ENCODE data around the gene EHMT2.
"Not testable (repeated sequence)": the region's sequence is repeated elsewhere in the genome, so short reads cannot be mapped to it uniquely, and the experiment has no call there.

The EHMT2 gene

DNA sequence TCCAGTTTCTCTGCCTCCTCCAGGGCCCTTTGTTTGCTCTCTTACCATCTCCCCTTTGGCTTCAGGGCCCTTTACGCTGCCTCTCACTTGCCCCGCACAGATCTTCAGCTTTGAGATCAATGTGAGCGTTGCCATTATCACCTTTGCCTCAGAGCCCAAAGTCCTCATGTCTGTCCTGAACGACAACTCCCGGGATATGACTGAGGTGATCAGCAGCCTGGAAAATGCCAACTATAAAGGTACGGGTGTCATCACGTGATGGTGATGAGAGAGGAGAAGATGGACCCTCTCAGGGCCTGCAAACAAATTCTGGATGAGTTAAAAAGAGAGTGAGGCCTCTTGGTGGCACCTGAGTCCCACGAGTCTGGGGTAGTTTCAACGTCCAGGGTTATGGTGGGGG lies 38.3 kb upstream of the EHMT2 start:
- no peak overlapping the region for H3K4me2 ChIP-seq (ENCODE audit: low read length)
- no peaks in the 10 kb centered on the region for H3K27me3 ChIP-seq (ENCODE audit: low read depth, low read length)
- H3K4me3 ChIP-seq (ENCODE audit: low read length) = no peak overlapping the region
- no peaks in the 10 kb centered on the region for H3K9me3 ChIP-seq (ENCODE audit: insufficient read depth, low read length)
- H3K9ac ChIP-seq (ENCODE audit: low read length) = no peak overlapping the region
- no peak overlapping the region for H2AFZ ChIP-seq (ENCODE audit: low read depth, low read length)
- no peaks in the 10 kb centered on the region for H4K20me1 ChIP-seq (ENCODE audit: insufficient read depth, low read length)
- no peaks in the 10 kb centered on the region for H3K4me1 ChIP-seq (ENCODE audit: low read length)
- no peak overlapping the region for H3K27ac ChIP-seq (ENCODE audit: low read length)
- TF ChIP-seq, protein P1, sequence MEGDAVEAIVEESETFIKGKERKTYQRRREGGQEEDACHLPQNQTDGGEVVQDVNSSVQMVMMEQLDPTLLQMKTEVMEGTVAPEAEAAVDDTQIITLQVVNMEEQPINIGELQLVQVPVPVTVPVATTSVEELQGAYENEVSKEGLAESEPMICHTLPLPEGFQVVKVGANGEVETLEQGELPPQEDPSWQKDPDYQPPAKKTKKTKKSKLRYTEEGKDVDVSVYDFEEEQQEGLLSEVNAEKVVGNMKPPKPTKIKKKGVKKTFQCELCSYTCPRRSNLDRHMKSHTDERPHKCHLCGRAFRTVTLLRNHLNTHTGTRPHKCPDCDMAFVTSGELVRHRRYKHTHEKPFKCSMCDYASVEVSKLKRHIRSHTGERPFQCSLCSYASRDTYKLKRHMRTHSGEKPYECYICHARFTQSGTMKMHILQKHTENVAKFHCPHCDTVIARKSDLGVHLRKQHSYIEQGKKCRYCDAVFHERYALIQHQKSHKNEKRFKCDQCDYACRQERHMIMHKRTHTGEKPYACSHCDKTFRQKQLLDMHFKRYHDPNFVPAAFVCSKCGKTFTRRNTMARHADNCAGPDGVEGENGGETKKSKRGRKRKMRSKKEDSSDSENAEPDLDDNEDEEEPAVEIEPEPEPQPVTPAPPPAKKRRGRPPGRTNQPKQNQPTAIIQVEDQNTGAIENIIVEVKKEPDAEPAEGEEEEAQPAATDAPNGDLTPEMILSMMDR (IDR thresholded peaks at IDR 0.05; ENCODE audit: low read depth, low read length) = no peak
- no peak for TF ChIP-seq EZH2phosphoT487 (IDR thresholded peaks at IDR 0.05; ENCODE audit: low read depth)
- H3K79me2 ChIP-seq (ENCODE audit: low read length) = no peaks in the 10 kb centered on the region
- H3K36me3 ChIP-seq (replicated peaks; ENCODE audit: low read depth, low read length) = no peaks in the 10 kb centered on the region

DNA sequence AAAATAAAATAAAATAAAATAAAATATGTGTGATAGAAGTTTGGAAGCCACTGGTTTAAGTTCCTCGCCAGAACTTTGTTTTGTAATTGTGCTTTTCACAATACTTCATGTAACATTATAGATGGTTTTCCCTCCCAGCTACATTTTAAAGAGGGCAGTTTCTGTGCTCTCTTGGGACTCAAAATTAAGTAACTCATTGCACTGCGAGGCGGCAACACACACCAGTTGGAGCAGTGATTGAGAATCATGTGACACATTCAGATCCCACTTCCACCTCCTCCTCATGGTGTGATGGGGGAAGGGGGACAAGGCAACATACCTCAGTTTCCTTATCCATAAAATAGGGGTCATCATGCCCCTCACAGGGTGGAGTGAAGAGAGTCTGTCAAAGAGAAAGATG lies 37.5 kb upstream of the EHMT2 start:
- Histone ChIP-seq H3K27me3 (ENCODE audit: low read depth, low read length) (no peaks in the 10 kb centered on the region), H3K36me3 (replicated peaks; ENCODE audit: low read depth, low read length) (no peaks in the 10 kb centered on the region), H3K4me3 (ENCODE audit: low read length) (no peak overlapping the region), H3K4me2 (ENCODE audit: low read length) (no peak overlapping the region), H3K9me3 (ENCODE audit: insufficient read depth, low read length) (no peaks in the 10 kb centered on the region), H4K20me1 (ENCODE audit: insufficient read depth, low read length) (no peaks in the 10 kb centered on the region), H3K9ac (ENCODE audit: low read length) (no peak overlapping the region), H3K4me1 (ENCODE audit: low read length) (no peaks in the 10 kb centered on the region), H3K27ac (ENCODE audit: low read length) (no peak overlapping the region), H3K79me2 (ENCODE audit: low read length) (no peaks in the 10 kb centered on the region), H2AFZ (ENCODE audit: low read depth, low read length) (no peak overlapping the region)
- TF ChIP-seq, protein P1 (IDR thresholded peaks at IDR 0.05; ENCODE audit: low read depth, low read length) = no peak
- TF ChIP-seq EZH2phosphoT487 (IDR thresholded peaks at IDR 0.05; ENCODE audit: low read depth) = no peak

DNA sequence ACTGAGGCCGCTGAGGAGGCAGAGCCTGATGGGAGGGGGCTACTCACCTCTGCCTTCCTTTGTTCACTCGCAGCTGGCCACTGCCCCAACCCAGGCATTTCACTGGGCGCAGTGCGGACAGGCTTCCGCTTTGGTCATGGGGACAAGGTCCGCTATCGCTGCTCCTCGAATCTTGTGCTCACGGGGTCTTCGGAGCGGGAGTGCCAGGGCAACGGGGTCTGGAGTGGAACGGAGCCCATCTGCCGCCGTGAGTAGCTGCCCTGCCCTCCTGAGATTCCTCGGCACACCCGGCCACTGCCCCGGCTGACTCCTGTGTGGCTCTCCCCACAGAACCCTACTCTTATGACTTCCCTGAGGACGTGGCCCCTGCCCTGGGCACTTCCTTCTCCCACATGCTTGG lies 36.0 kb upstream of the EHMT2 start:
- no peaks in the 10 kb centered on the region for H3K4me1 ChIP-seq (ENCODE audit: low read length)
- TF ChIP-seq, protein P1 (IDR thresholded peaks at IDR 0.05; ENCODE audit: low read depth, low read length) = no peak
- no peak for TF ChIP-seq EZH2phosphoT487 (IDR thresholded peaks at IDR 0.05; ENCODE audit: low read depth)
- no peak overlapping the region for H3K27ac ChIP-seq (ENCODE audit: low read length)
- no peak overlapping the region for H2AFZ ChIP-seq (ENCODE audit: low read depth, low read length)
- no peak overlapping the region for H3K4me2 ChIP-seq (ENCODE audit: low read length)
- H3K79me2 ChIP-seq (ENCODE audit: low read length) = no peaks in the 10 kb centered on the region
- no peaks in the 10 kb centered on the region for H3K27me3 ChIP-seq (ENCODE audit: low read depth, low read length)
- no peak overlapping the region for H3K4me3 ChIP-seq (ENCODE audit: low read length)
- no peaks in the 10 kb centered on the region for H4K20me1 ChIP-seq (ENCODE audit: insufficient read depth, low read length)
- H3K9ac ChIP-seq (ENCODE audit: low read length) = no peak overlapping the region
- H3K9me3 ChIP-seq (ENCODE audit: insufficient read depth, low read length) = no peaks in the 10 kb centered on the region
- no peaks in the 10 kb centered on the region for H3K36me3 ChIP-seq (replicated peaks; ENCODE audit: low read depth, low read length)

DNA sequence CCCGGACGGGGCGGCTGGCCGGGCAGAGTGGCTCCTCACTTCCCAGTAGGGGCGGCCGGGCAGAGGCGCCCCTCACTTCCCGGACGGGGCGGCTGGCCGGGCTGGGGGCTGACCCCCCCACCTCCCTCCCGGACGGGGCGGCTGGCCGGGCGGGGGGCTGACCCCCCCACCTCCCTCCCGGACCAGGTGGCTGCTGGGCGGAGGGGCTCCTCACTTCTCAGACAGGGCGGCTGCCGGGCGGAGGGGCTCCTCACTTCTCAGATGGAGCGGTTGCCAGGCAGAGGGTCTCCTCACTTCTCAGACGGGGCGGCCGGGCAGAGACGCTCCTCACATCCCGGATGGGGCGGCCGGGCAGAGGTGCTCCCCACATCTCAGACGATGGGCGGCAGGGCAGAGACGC lies 34.6 kb upstream of the EHMT2 start:
- not testable (repeated sequence) for H3K4me3 ChIP-seq (ENCODE audit: low read length); H3K27me3 ChIP-seq (ENCODE audit: low read depth, low read length)

DNA sequence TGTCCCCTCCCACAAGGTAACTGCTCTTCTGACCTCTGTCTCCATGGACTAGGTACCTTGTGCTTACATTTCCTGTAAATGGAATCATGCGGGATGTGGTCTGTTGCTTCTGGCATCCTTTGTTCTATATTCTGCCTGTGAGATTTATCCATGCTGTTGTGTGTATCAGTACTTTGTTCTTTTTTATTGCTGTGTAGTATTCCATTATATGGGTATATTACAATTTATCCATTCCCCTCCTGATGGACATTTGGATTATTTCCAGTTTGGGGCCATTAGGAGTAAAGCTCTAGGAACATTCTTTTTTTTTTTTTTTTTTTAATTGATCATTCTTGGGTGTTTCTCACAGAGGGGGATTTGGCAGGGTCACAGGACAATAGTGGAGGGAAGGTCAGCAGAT lies 33.5 kb upstream of the EHMT2 start:
- H3K4me3 ChIP-seq (ENCODE audit: low read length) = no peak overlapping the region
- no peaks in the 10 kb centered on the region for H3K9me3 ChIP-seq (ENCODE audit: insufficient read depth, low read length)
- H3K4me2 ChIP-seq (ENCODE audit: low read length) = no peak overlapping the region
- no peaks in the 10 kb centered on the region for H3K79me2 ChIP-seq (ENCODE audit: low read length)
- H3K4me1 ChIP-seq (ENCODE audit: low read length) = no peaks in the 10 kb centered on the region
- H2AFZ ChIP-seq (ENCODE audit: low read depth, low read length) = no peak overlapping the region
- H3K9ac ChIP-seq (ENCODE audit: low read length) = no peak overlapping the region
- H4K20me1 ChIP-seq (ENCODE audit: insufficient read depth, low read length) = no peaks in the 10 kb centered on the region
- H3K27me3 ChIP-seq (ENCODE audit: low read depth, low read length) = no peaks in the 10 kb centered on the region
- TF ChIP-seq, protein P1 (IDR thresholded peaks at IDR 0.05; ENCODE audit: low read depth, low read length) = no peak
- TF ChIP-seq EZH2phosphoT487 (IDR thresholded peaks at IDR 0.05; ENCODE audit: low read depth) = no peak
- no peaks in the 10 kb centered on the region for H3K36me3 ChIP-seq (replicated peaks; ENCODE audit: low read depth, low read length)
- no peak overlapping the region for H3K27ac ChIP-seq (ENCODE audit: low read length)

More for the DNA sequence above, 34.6 kb upstream of the EHMT2 start:
- not testable (repeated sequence) for H3K4me1 ChIP-seq (ENCODE audit: low read length); H3K79me2 ChIP-seq (ENCODE audit: low read length); H3K36me3 ChIP-seq (replicated peaks; ENCODE audit: low read depth, low read length); H4K20me1 ChIP-seq (ENCODE audit: insufficient read depth, low read length); H3K9ac ChIP-seq (ENCODE audit: low read length); H3K27ac ChIP-seq (ENCODE audit: low read length); H2AFZ ChIP-seq (ENCODE audit: low read depth, low read length); H3K4me2 ChIP-seq (ENCODE audit: low read length); H3K9me3 ChIP-seq (ENCODE audit: insufficient read depth, low read length)

Data from OCI-LY3 (cell line).